Measurements from ENCODE around the gene LRRC46. TPM values are rescaled to one million over a fixed set of nuclear protein-coding genes. Genes with fewer than 3 reads are reported as not detected.

The LRRC46 gene
- total RNA-seq, 2 experiments from 2014 or later, result 0.31 to 0.52 TPM

DNA sequence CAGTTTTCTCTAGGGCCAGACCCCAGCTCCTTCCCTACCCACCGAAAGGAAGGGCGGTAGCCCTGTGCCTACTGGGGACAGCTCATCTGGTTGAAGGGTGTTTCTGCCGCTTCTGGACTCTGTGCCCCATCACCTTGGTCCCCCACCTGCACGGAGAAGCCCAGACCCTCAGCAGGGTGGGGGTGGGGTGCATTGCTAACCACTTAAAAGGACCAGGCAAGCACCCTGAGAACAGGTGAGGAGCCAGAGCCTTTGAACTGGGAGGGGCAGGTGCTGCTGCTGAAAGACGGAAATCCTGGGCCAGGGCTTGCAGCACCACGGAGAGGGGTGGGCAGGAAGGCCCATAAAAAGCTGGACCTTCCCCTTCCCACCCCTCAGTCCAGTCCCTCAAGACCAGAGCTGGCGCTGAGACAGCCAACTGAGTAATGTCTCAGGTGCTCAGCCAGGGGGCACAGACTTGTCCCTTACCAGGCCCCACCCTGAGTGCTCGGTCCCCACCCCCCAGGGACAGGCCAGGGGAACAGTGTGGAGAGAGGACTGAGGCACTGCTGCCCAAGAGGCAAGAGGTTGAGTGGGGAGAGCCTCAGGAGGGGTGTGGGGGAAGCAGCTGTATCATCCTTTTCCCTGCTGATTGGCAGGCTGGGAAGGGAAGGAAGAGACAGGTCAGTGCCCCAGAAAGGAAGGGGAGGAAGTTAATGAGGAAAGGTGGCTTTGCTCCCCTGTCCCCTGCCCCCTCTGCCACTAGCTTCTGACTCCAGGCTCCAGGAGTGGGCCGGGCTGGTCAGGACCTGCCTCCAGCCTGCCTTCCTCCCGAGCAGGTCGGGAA lies 53.6 kb downstream of the LRRC46 start:
- Mint-ChIP-seq H3K4me1 (ENCODE audit: low read depth) (peaks cover 34% of the 10 kb centered on the region), H3K36me3 (ENCODE audit: low read depth) (no peaks in the 10 kb centered on the region), H3K27me3 (ENCODE audit: low read depth) (no peaks in the 10 kb centered on the region), H3K9me3 (no peaks in the 10 kb centered on the region), H3K27ac (no peak overlapping the region), H3K4me3 (no peak overlapping the region)
- intact Hi-C loops (cut with micrococcal nuclease), result no loop called here
- CTCF ChIA-PET, result interaction anchor here (1.1 to 15.6 kb wide), 8 partner anchors 10 to 65 kb away, joined by 3 to 460 read pairs (median 6); partner anchors contain the start of genes SCRN2, SP2 and SP6
- no peak for DNase-seq

Other genes with a start within 250 kb of the LRRC46 start
- 100 to 1,000 TPM; 602 to 614 TPM for gene KPNB1, start 181.8 kb upstream of the LRRC46 start, total RNA-seq
- gene TBKBP1, start 137.5 kb upstream of the LRRC46 start, total RNA-seq, result 10 to 100 TPM; 19.5 to 19.7 TPM
- 10 to 100 TPM; 50.6 to 52.3 TPM for gene TBX21, start 98.4 kb upstream of the LRRC46 start, total RNA-seq
- gene OSBPL7, start 9.9 kb upstream of the LRRC46 start, total RNA-seq, result 10 to 100 TPM; 18.4 to 24.6 TPM
- gene MRPL10, start 129 bp upstream of the LRRC46 start, total RNA-seq, result 10 to 100 TPM; 66.7 to 70.0 TPM
- 10 to 100 TPM; 15.1 to 16.3 TPM for gene SCRN2, start 9.6 kb downstream of the LRRC46 start, total RNA-seq
- under 1 TPM; 0.10 to 0.19 TPM for gene SP6, start 19.5 kb downstream of the LRRC46 start, total RNA-seq
- gene SP2, start 64.6 kb downstream of the LRRC46 start, total RNA-seq, result 10 to 100 TPM; 17.4 to 19.5 TPM
- gene PNPO, start 109.9 kb downstream of the LRRC46 start, total RNA-seq, result 10 to 100 TPM; 35.5 to 37.0 TPM
- gene PRR15L, start 126.2 kb downstream of the LRRC46 start, total RNA-seq, result not detected
- 100 to 1,000 TPM; 174 to 175 TPM for gene CDK5RAP3, start 139.4 kb downstream of the LRRC46 start, total RNA-seq
- gene COPZ2, start 206.1 kb downstream of the LRRC46 start, total RNA-seq, result 1 to 10 TPM; 2.4 to 3.3 TPM
- gene NFE2L1, start 216.7 kb downstream of the LRRC46 start, total RNA-seq, result 100 to 1,000 TPM in 1 of 2 experiments, 10 to 100 TPM in 1; 95.2 to 102 TPM

Data from activated naive CD4-positive, alpha-beta T cell treated with anti-CD3 and anti-CD28 coated beads for 36 hours (primary cell).